HepG2 (cell line): ENCODE results near the gene WNK2.

ENCODE experiments used
- FOXK1 ChIP-seq: sonication (generic); formaldehyde crosslinking; IDR thresholded peaks from 2 replicates; pipeline ENCODE4 v1.4.0; 2020; ENCODE audit warnings: low read depth, missing genetic modification reagents, borderline replicate concordance
- KDM5A ChIP-seq: fragments of 200-600 bp; sonication (generic); IDR thresholded peaks from 2 replicates; pipeline ENCODE4 v1.7.0; 2018; ENCODE audit warnings: antibody characterized with exemption, mild to moderate bottlenecking, low read length, borderline replicate concordance
- KDM5B ChIP-seq: sonication (generic); formaldehyde crosslinking; IDR thresholded peaks from 2 replicates; pipeline ENCODE4 v1.4.0; 2020; ENCODE audit warnings: missing genetic modification reagents, mild to moderate bottlenecking, borderline replicate concordance
- NCOA1 ChIP-seq: sonication (generic); formaldehyde crosslinking; IDR thresholded peaks from 2 replicates; pipeline ENCODE4 v1.9.0; 2021; ENCODE audit warnings: missing genetic modification reagents
- NFYB ChIP-seq: sonication (generic); formaldehyde crosslinking; IDR thresholded peaks from 2 replicates; pipeline ENCODE4 v1.4.0; 2020; ENCODE audit warnings: missing genetic modification reagents
- NR3C1 ChIP-seq: sonication (generic); formaldehyde crosslinking; IDR thresholded peaks from 2 replicates; pipeline ENCODE4 v1.4.0; 2020; ENCODE audit warnings: missing genetic modification reagents
- PHF21A ChIP-seq: sonication (generic); formaldehyde crosslinking; IDR thresholded peaks from 2 replicates; pipeline ENCODE4 v1.5.0; 2020; ENCODE audit warnings: mild to moderate bottlenecking, missing genetic modification reagents
- RAD21 ChIP-seq: fragments of 450-650 bp; formaldehyde crosslinking; IDR thresholded peaks from 2 replicates; pipeline ENCODE4 v1.5.0; 2020; ENCODE audit warnings: mild to moderate bottlenecking
- ZBTB7A ChIP-seq: sonication (generic); formaldehyde crosslinking; IDR thresholded peaks from 2 replicates; pipeline ENCODE4 v1.8.0; 2022; ENCODE audit warnings: mild to moderate bottlenecking, missing genetic modification reagents
- ZNF282 ChIP-seq: fragments of 450-650 bp; IDR thresholded peaks from 2 replicates; pipeline ENCODE4 v1.6.1; 2018; ENCODE audit not compliant: partially characterized antibody
- TF ChIP-seq, protein P1 (sequence below): sonication (generic); formaldehyde crosslinking; IDR thresholded peaks from 2 replicates; pipeline ENCODE4 v1.4.0; 2020; ENCODE audit warnings: mild to moderate bottlenecking, missing genetic modification reagents
- TF ChIP-seq, protein P2 (sequence below): sonication (generic); formaldehyde crosslinking; conservative IDR thresholded peaks from 2 replicates; pipeline ENCODE4 v1.4.0; 2020; ENCODE audit warnings: missing genetic modification reagents
- TF ChIP-seq, protein P3 (sequence below): sonication (generic); formaldehyde crosslinking; IDR thresholded peaks from 2 replicates; pipeline ENCODE4 v1.9.0; 2022; ENCODE audit warnings: missing genetic modification reagents, mild to moderate bottlenecking, borderline replicate concordance
- TF ChIP-seq, protein P4 (sequence below): sonication (generic); formaldehyde crosslinking; IDR thresholded peaks from 2 replicates; pipeline ENCODE4 v1.4.0; 2020; ENCODE audit warnings: missing genetic modification reagents

DNA sequence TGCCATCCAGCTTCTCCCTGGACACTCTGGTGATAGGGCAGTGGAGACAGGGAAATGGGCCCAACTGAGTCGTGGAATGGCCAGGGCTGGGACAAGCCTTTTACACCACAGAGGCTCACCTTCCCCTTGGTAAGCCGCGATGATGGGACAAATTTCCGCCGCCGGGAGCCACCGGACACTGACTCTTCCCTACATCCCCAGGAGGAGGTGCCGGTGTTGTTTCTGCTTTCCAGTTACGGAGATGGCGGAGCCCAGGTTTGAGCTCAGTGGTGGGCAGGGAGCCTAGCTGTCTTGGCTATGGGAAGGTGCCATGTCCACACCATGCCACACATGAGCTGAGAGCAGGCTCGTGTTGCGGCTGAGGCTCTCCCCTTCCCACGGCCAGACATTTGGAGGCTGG is 19.9 kb upstream of the WNK2 start:
- no peak for TF ChIP-seq RAD21 (CRISPR knock-in tag)
- TF ChIP-seq, protein P1, sequence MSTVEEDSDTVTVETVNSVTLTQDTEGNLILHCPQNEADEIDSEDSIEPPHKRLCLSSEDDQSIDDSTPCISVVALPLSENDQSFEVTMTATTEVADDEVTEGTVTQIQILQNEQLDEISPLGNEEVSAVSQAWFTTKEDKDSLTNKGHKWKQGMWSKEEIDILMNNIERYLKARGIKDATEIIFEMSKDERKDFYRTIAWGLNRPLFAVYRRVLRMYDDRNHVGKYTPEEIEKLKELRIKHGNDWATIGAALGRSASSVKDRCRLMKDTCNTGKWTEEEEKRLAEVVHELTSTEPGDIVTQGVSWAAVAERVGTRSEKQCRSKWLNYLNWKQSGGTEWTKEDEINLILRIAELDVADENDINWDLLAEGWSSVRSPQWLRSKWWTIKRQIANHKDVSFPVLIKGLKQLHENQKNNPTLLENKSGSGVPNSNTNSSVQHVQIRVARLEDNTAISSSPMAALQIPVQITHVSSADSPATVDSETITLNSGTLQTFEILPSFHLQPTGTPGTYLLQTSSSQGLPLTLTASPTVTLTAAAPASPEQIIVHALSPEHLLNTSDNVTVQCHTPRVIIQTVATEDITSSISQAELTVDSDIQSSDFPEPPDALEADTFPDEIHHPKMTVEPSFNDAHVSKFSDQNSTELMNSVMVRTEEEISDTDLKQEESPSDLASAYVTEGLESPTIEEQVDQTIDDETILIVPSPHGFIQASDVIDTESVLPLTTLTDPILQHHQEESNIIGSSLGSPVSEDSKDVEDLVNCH (CRISPR knock-in tag): no peak
- no peak for TF ChIP-seq NR3C1 (CRISPR knock-in tag)
- TF ChIP-seq, protein P2, sequence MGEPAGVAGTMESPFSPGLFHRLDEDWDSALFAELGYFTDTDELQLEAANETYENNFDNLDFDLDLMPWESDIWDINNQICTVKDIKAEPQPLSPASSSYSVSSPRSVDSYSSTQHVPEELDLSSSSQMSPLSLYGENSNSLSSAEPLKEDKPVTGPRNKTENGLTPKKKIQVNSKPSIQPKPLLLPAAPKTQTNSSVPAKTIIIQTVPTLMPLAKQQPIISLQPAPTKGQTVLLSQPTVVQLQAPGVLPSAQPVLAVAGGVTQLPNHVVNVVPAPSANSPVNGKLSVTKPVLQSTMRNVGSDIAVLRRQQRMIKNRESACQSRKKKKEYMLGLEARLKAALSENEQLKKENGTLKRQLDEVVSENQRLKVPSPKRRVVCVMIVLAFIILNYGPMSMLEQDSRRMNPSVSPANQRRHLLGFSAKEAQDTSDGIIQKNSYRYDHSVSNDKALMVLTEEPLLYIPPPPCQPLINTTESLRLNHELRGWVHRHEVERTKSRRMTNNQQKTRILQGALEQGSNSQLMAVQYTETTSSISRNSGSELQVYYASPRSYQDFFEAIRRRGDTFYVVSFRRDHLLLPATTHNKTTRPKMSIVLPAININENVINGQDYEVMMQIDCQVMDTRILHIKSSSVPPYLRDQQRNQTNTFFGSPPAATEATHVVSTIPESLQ: no peak
- no peak for TF ChIP-seq NFYB (CRISPR knock-in tag)
- TF ChIP-seq, protein P3, sequence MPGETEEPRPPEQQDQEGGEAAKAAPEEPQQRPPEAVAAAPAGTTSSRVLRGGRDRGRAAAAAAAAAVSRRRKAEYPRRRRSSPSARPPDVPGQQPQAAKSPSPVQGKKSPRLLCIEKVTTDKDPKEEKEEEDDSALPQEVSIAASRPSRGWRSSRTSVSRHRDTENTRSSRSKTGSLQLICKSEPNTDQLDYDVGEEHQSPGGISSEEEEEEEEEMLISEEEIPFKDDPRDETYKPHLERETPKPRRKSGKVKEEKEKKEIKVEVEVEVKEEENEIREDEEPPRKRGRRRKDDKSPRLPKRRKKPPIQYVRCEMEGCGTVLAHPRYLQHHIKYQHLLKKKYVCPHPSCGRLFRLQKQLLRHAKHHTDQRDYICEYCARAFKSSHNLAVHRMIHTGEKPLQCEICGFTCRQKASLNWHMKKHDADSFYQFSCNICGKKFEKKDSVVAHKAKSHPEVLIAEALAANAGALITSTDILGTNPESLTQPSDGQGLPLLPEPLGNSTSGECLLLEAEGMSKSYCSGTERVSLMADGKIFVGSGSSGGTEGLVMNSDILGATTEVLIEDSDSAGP (CRISPR knock-in tag): no peak
- TF ChIP-seq, protein P4, sequence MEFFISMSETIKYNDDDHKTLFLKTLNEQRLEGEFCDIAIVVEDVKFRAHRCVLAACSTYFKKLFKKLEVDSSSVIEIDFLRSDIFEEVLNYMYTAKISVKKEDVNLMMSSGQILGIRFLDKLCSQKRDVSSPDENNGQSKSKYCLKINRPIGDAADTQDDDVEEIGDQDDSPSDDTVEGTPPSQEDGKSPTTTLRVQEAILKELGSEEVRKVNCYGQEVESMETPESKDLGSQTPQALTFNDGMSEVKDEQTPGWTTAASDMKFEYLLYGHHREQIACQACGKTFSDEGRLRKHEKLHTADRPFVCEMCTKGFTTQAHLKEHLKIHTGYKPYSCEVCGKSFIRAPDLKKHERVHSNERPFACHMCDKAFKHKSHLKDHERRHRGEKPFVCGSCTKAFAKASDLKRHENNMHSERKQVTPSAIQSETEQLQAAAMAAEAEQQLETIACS: no peak
- TF ChIP-seq NCOA1 (CRISPR knock-in tag): no peak
- TF ChIP-seq PHF21A: no peak
- TF ChIP-seq FOXK1 (CRISPR knock-in tag): no peak
- no peak for TF ChIP-seq ZNF282
- no peak for TF ChIP-seq KDM5B (CRISPR knock-in tag)
- TF ChIP-seq ZBTB7A (CRISPR knock-in tag): no peak
- no peak for TF ChIP-seq KDM5A
